A549 (cell line): ENCODE results near the gene RBM44. TPM values are rescaled to one million over a fixed set of nuclear protein-coding genes. Genes with fewer than 3 reads are reported as not detected.
"Not testable (repeated sequence)": the region's sequence is repeated elsewhere in the genome, so short reads cannot be mapped to it uniquely, and the experiment has no call there.

ENCODE experiments used
- ATAC-seq, 2 experiments: fragments of 200-7000 bp in 1 of 2; fragments of >200 bp in 1 of 2; cut with Nextera tagmentation in 1 of 2; cut with Tn5 transposase in 1 of 2; 3 replicates each; pipeline versions ENCODE4 v1.8.0 to v1.9.1; 2018 to 2020; ENCODE audit warnings: mild to moderate bottlenecking in 1 of 2, moderate library complexity in 1 of 2
- CTCF ChIA-PET: fragments of 300-600 bp; sonication (Branson Sonifier 250); formaldehyde crosslinking; extraction: SDS; loops from one replicate; lab custom pipeline; 2021; ENCODE audit warnings: antibody characterized with exemption, inconsistent platforms; lab: Yijun Ruan, JAX
- POLR2A ChIA-PET: fragments of 350-600 bp; formaldehyde crosslinking; extraction: SDS; loops from one replicate; lab custom pipeline; 2021; ENCODE audit warnings: antibody characterized with exemption, inconsistent platforms; lab: Yijun Ruan, JAX
- DNase-seq, 2 experiments: peaks; one replicate each; pipeline versions ENCODE4 v3.0.0 to v3.0.0-alpha.2; 2011 to 2016; ENCODE audit warnings: low read depth in 1 of 2, low spot score in 1 of 2
- FAIRE-seq: peaks from 2 replicates; lab custom pipeline; 2011; peaks lifted over from hg19 to GRCh38; lab: Jason Lieb, UNC
- H3K27ac ChIP-seq, 2 experiments: fragments of >200 bp; sonication (Bioruptor Twin); formaldehyde crosslinking; 3 replicates each; pipeline ENCODE4 v1.5.1; 2016 to 2017
- H3K4me1 ChIP-seq: fragments of >200 bp; sonication (Bioruptor Twin); formaldehyde crosslinking; 3 replicates; pipeline ENCODE4 v1.6.1; 2016
- H3K4me2 ChIP-seq: fragments of >200 bp; sonication (Bioruptor Twin); formaldehyde crosslinking; 3 replicates; pipeline ENCODE4 v1.6.1; 2016
- H3K4me3 ChIP-seq: fragments of >200 bp; sonication (Bioruptor Twin); formaldehyde crosslinking; 3 replicates; pipeline ENCODE4 v1.5.1; 2016
- H3K9me3 ChIP-seq: fragments of >200 bp; sonication (Bioruptor Twin); formaldehyde crosslinking; 3 replicates; pipeline ENCODE4 v1.6.1; 2016
- CBX2 ChIP-seq: fragments of 200-600 bp; sonication (generic); IDR thresholded peaks from 2 replicates; pipeline ENCODE4 v1.6.1; 2016; ENCODE audit warnings: low read depth, mild to moderate bottlenecking, borderline replicate concordance
- CEBPB ChIP-seq, 2 experiments: fragments of >200 bp in 1 of 2; sonication (Bioruptor Twin) in 1 of 2; formaldehyde crosslinking in 1 of 2; IDR thresholded peaks; 2 replicates each; pipeline ENCODE4 v1.6.1; 2012 to 2016
- CHD2 ChIP-seq: fragments of 150-350 bp; IDR thresholded peaks from 2 replicates; pipeline ENCODE4 v1.6.1; 2014; ENCODE audit warnings: low read length; ENCODE audit not compliant: partially characterized antibody
- CHD4 ChIP-seq: fragments of 200-600 bp; sonication (generic); IDR thresholded peaks from 2 replicates; pipeline ENCODE4 v1.6.1; 2016; ENCODE audit warnings: antibody characterized with exemption, mild to moderate bottlenecking, borderline replicate concordance
- GATA3 ChIP-seq: IDR thresholded peaks from 2 replicates; pipeline ENCODE4 v1.6.1; 2012; ENCODE audit warnings: borderline replicate concordance
- HDAC2 ChIP-seq: fragments of 200-600 bp; sonication (generic); IDR thresholded peaks from 2 replicates; pipeline ENCODE4 v1.6.1; 2016
- HOXB13 ChIP-seq: fragments of 250-450 bp; sonication (Bioruptor Pico); IDR thresholded peaks from 2 replicates; pipeline ENCODE4 v1.5.0; 2020; ENCODE audit warnings: low read depth, mild to moderate bottlenecking, moderate library complexity
- KDM5A ChIP-seq: fragments of 200-600 bp; sonication (generic); IDR thresholded peaks from 2 replicates; pipeline ENCODE4 v1.6.1; 2016; ENCODE audit warnings: antibody characterized with exemption, mild to moderate bottlenecking
- MAFK ChIP-seq: fragments of 450-650 bp; IDR thresholded peaks from 2 replicates; pipeline ENCODE4 v1.6.1; 2014; ENCODE audit not compliant: partially characterized antibody
- MAZ ChIP-seq: fragments of 150-350 bp; IDR thresholded peaks from 2 replicates; pipeline ENCODE4 v1.6.1; 2014; ENCODE audit warnings: antibody characterized with exemption, low read depth, low read length, borderline replicate concordance
- MYC ChIP-seq: IDR thresholded peaks from 2 replicates; pipeline ENCODE4 v1.6.1; 2012; ENCODE audit warnings: mild to moderate bottlenecking, inconsistent platforms, low read length, improper control_type of control experiment, borderline replicate concordance
- NFE2L2 ChIP-seq: fragments of 150-350 bp; conservative IDR thresholded peaks from 2 replicates; pipeline ENCODE4 v1.6.1; 2014; ENCODE audit warnings: low read length
- PHF8 ChIP-seq: fragments of 200-600 bp; sonication (generic); IDR thresholded peaks from 2 replicates; pipeline ENCODE4 v1.6.1; 2016; ENCODE audit warnings: low read depth, mild to moderate bottlenecking, antibody characterized with exemption, moderate library complexity, borderline replicate concordance
- POLR2A ChIP-seq: IDR thresholded peaks from 2 replicates; pipeline ENCODE4 v1.6.1; 2012; ENCODE audit warnings: mild to moderate bottlenecking, low read length
- RARB ChIP-seq: fragments of 250-450 bp; sonication (Bioruptor Pico); IDR thresholded peaks from 2 replicates; pipeline ENCODE4 v1.8.0; 2021; ENCODE audit warnings: mild to moderate bottlenecking, moderate library complexity
- RCOR1 ChIP-seq: fragments of 150-350 bp; IDR thresholded peaks from 2 replicates; pipeline ENCODE4 v1.6.1; 2014; ENCODE audit warnings: antibody characterized with exemption, low read length, low read depth
- SMC3 ChIP-seq: fragments of >200 bp; sonication (Bioruptor Twin); formaldehyde crosslinking; IDR thresholded peaks from 3 replicates; pipeline ENCODE4 v1.6.1; 2018; ENCODE audit warnings: inconsistent platforms
- TFCP2L1 ChIP-seq: fragments of 250-450 bp; sonication (Bioruptor Pico); IDR thresholded peaks from 2 replicates; pipeline ENCODE4 v1.5.0; 2021; ENCODE audit warnings: mild to moderate bottlenecking
- ZC3H11A ChIP-seq: fragments of 450-650 bp; IDR thresholded peaks from 2 replicates; pipeline ENCODE4 v1.6.1; 2014; ENCODE audit warnings: antibody characterized with exemption, mild to moderate bottlenecking
- ZNF302 ChIP-seq: fragments of 250-450 bp; sonication (Bioruptor Pico); IDR thresholded peaks from 2 replicates; pipeline ENCODE4 v1.9.0; 2021; ENCODE audit warnings: inconsistent platforms, mild to moderate bottlenecking, moderate library complexity
- WGBS: methylation state at CpG from one replicate; pipeline ENCODE4 v1.1.6; 2017; ENCODE audit errors: missing lambda C conversion rate; 5-methylcytosine and 5-hydroxymethylcytosine counted together
- polyA minus RNA-seq: library from RNA; depleted of rRNA, polyadenylated mRNA; stranded (reverse); fragments of >200 nt; gene quantifications from 2 replicates; pipeline ENCODE4 v1.2.3, GENCODE V29; 2011; rRNA and poly(A)+ RNA removed
- polyA plus RNA-seq, 4 experiments: library from polyadenylated mRNA; depleted of rRNA in 3 of 4; stranded (reverse); fragments of >200 nt; fragmentation: RNase III in 1 of 4; extraction: RNeasy Plus Mini Kit Qiagen cat#74134 plus additional on column Dnase treatment in 1 of 4; gene quantifications; 2 replicates in 3 of 4; 3 replicates in 1 of 4; pipeline ENCODE4 v1.2.3, GENCODE V29; 2011 to 2017

RBM44 gene
- 0.54 and 0.87 TPM in 2 replicates for polyA plus RNA-seq (2011; rRNA removed)
- 0.08 and 0.10 TPM in 2 replicates for polyA plus RNA-seq (2012; cell fraction: cytosol; rRNA removed)
- polyA plus RNA-seq (2012; cell fraction: nucleus; rRNA removed) = 0.12 and 0.17 TPM in 2 replicates
- polyA plus RNA-seq (2017; fragmentation: RNase III; extraction: RNeasy Plus Mini Kit Qiagen cat#74134 plus additional on column Dnase treatment) = 0.14 to 0.30 TPM (median 0.21 TPM) in 3 replicates
- 0.29 and 1.2 TPM in 2 replicates for polyA minus RNA-seq

- no peaks in the 10 kb centered on the region for H3K4me1 ChIP-seq
- H3K4me2 ChIP-seq = no peak within 1 kb of the TSS
- no peak within 1 kb of the TSS for H3K27ac ChIP-seq
- H3K9me3 ChIP-seq = no peaks in the 10 kb centered on the region
- DNase-seq = no peak
- FAIRE-seq = no peak
- TF ChIP-seq GATA3 (no peak), ZC3H11A (no peak), POLR2A (no peak), MAZ (no peak), CHD4 (no peak), HOXB13 (no peak), CHD2 (no peak), KDM5A (no peak), CEBPB (IDR thresholded peaks at IDR 0.05) (no peak), TFCP2L1 (no peak)
- ATAC-seq = no peak
- ChIA-PET POLR2A (no interaction called here), CTCF (no interaction called here)
- 96% methylated on average over 81 of the region's 84 CpGs for WGBS
- H3K4me3 ChIP-seq = no peak within 1 kb of the TSS
These were observed at the start of gene RBM44 for GRCh38 chr2:237798236-237799059. RBM44 (plus strand) TSS chr2:237798779; CDS start chr2:237813610, 14,831 bp downstream.

- no peaks in the 10 kb centered on the region for H3K9me3 ChIP-seq
- H3K4me1 ChIP-seq = peaks cover 7% of the 10 kb centered on the region
- CTCF ChIA-PET = interaction anchor here (7.1 to 11.9 kb wide), 2 partner anchors 18 to 77 kb away, joined by 126 to 295 read pairs; no protein-coding TSS in a partner anchor
- no peak for DNase-seq
- ATAC-seq = no peak
- 92% methylated on average over 11 of the region's 11 CpGs for WGBS
- H3K27ac ChIP-seq = no peak overlapping the region
- H3K4me3 ChIP-seq = no peak overlapping the region
- no peak for FAIRE-seq
- no peak for TF ChIP-seq NFE2L2
- no peak for TF ChIP-seq PHF8
- TF ChIP-seq MAFK = no peak
- no peak for TF ChIP-seq ZNF302
- no peak for TF ChIP-seq CBX2
- POLR2A ChIA-PET = no interaction called here
- no peak overlapping the region for H3K4me2 ChIP-seq
These were observed 49.6 kb upstream of the RBM44 start for GRCh38 chr2:237749002-237749401.

- no peak for TF ChIP-seq MYC
- no peak for TF ChIP-seq CEBPB (IDR thresholded peaks at IDR 0.05)
- no peak for TF ChIP-seq MAFK
- no peak for TF ChIP-seq PHF8
- TF ChIP-seq KDM5A = no peak
- no peak for TF ChIP-seq RCOR1
- no peak for TF ChIP-seq RARB (CRISPR knock-in tag)
- no peak for TF ChIP-seq HDAC2
- TF ChIP-seq MAZ = no peak
- TF ChIP-seq ZC3H11A = no peak
- TF ChIP-seq SMC3 = no peak
- no peak for TF ChIP-seq TFCP2L1
- no peak for TF ChIP-seq GATA3
- ChIA-PET POLR2A (no interaction called here), CTCF (interaction anchor here (0.7 to 11.9 kb wide), 4 partner anchors 15 to 327 kb away, joined by 3 to 295 read pairs (median 4); no protein-coding TSS in a partner anchor)
- Histone ChIP-seq H3K4me1 (no peaks in the 10 kb centered on the region), H3K4me2 (no peak overlapping the region), H3K27ac (no peak overlapping the region), H3K4me3 (no peak overlapping the region), H3K9me3 (no peaks in the 10 kb centered on the region)
- no peak for DNase-seq
- 89% methylated on average over 2 of the region's 2 CpGs for WGBS
- no peak for ATAC-seq
- FAIRE-seq = no peak
These were observed 48.6 kb upstream of the RBM44 start for GRCh38 chr2:237749961-237750360.

- CTCF ChIA-PET = interaction anchor here (0.7 to 11.9 kb wide), 3 partner anchors 16 to 238 kb away, joined by 3 to 295 read pairs (median 3); no protein-coding TSS in a partner anchor
- H3K4me1 ChIP-seq, DNase-seq, ATAC-seq, H3K4me3 ChIP-seq, H3K27ac ChIP-seq, H3K4me2 ChIP-seq, FAIRE-seq, POLR2A ChIA-PET, H3K9me3 ChIP-seq: not testable (repeated sequence)
- WGBS = 93% methylated on average over 15 of the region's 15 CpGs
These were observed 48.1 kb upstream of the RBM44 start for GRCh38 chr2:237750441-237750840.
